ENCODE data around the gene DNM2. TPM values are rescaled to one million over a fixed set of nuclear protein-coding genes. Genes with fewer than 3 reads are reported as not detected.

Gene DNM2
- total and polyA plus RNA-seq, 9 of the 15 experiments (the other 6 are each of a cell fraction or from before 2014, with no cell fraction given), result 2.2 to 161 (median 72.6) TPM

DNA sequence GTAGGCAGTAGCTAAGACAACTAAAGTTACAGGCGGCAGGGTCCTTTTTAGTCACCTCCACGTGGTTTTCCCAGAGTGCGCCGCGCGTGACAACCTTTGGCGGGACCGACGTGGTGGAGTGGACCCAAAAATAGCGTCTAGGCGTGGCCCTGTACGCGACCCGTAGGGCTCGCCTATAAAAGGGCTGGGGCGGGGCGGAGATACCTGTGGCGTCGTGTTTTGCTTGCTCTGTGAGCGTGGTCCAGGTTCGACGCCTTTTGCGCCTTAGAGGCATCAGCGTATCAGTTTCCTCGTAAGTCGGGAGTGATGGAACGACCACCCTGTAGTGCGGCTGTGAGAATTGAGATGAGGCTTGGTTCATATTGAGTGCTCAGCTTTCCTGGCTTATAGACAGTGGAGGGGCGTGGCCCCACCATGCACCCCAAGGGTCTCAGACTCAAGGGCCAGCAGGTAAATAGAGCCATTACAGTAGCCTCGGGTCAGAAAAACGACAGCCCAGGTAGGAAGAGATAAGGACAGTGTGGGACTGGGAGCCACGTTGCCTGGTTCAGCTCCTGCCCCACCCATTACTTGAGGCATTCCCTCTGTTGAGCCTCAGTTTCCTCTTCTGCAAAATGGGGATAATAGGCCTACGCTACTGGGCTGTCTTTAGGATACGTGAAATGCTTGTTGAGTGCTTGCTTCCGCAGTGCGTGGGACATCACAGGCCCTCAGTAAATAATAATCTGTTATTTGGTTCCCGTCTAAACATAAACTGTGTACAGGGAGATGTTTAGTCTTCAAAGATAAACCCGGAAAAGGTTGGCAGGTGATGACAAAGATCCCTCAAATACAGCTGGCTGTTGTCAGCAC is 118.8 kb downstream of the DNM2 start (continued):
- peak; percentile 94 for TF ChIP-seq NR4A1 (CRISPR knock-in tag; IDR thresholded peaks at IDR 0.05)
- TF ChIP-seq NR4A1 (tag; IDR thresholded peaks at IDR 0.05), result peak; percentile 93
- 0 out of 2 replicates have a peak, but pooled peaks have one; percentile 60 for TF ChIP-seq ZNF140 (CRISPR knock-in tag; IDR thresholded peaks at IDR 0.05)
- TF ChIP-seq, protein P1, sequence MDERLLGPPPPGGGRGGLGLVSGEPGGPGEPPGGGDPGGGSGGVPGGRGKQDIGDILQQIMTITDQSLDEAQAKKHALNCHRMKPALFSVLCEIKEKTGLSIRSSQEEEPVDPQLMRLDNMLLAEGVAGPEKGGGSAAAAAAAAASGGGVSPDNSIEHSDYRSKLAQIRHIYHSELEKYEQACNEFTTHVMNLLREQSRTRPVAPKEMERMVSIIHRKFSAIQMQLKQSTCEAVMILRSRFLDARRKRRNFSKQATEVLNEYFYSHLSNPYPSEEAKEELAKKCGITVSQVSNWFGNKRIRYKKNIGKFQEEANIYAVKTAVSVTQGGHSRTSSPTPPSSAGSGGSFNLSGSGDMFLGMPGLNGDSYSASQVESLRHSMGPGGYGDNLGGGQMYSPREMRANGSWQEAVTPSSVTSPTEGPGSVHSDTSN (CRISPR knock-in tag; IDR thresholded peaks at IDR 0.05; ENCODE audit: low read depth), result no peak
- TF ChIP-seq, protein P1 (tag; conservative IDR thresholded peaks at IDR 0.05; ENCODE audit: low read depth), result no peak
- peak; percentile 70 for TF ChIP-seq JUND (IDR thresholded peaks at IDR 0.05; ENCODE audit: borderline replicate concordance, low read depth, low read length)
- TF ChIP-seq JUND (tag; IDR thresholded peaks at IDR 0.05; ENCODE audit: borderline replicate concordance, low read depth, low read length), result peak; percentile 64; the same call in 2 of the 3 replicates
- no peak for TF ChIP-seq ZNF408 (CRISPR knock-in tag; IDR thresholded peaks at IDR 0.05; ENCODE audit: low read depth)
- peak; percentile 77; the same call in 1 of the 2 replicates for TF ChIP-seq HLTF (IDR thresholded peaks at IDR 0.05)
- TF ChIP-seq, protein P2, sequence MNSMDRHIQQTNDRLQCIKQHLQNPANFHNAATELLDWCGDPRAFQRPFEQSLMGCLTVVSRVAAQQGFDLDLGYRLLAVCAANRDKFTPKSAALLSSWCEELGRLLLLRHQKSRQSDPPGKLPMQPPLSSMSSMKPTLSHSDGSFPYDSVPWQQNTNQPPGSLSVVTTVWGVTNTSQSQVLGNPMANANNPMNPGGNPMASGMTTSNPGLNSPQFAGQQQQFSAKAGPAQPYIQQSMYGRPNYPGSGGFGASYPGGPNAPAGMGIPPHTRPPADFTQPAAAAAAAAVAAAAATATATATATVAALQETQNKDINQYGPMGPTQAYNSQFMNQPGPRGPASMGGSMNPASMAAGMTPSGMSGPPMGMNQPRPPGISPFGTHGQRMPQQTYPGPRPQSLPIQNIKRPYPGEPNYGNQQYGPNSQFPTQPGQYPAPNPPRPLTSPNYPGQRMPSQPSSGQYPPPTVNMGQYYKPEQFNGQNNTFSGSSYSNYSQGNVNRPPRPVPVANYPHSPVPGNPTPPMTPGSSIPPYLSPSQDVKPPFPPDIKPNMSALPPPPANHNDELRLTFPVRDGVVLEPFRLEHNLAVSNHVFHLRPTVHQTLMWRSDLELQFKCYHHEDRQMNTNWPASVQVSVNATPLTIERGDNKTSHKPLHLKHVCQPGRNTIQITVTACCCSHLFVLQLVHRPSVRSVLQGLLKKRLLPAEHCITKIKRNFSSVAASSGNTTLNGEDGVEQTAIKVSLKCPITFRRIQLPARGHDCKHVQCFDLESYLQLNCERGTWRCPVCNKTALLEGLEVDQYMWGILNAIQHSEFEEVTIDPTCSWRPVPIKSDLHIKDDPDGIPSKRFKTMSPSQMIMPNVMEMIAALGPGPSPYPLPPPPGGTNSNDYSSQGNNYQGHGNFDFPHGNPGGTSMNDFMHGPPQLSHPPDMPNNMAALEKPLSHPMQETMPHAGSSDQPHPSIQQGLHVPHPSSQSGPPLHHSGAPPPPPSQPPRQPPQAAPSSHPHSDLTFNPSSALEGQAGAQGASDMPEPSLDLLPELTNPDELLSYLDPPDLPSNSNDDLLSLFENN (IDR thresholded peaks at IDR 0.05; ENCODE audit: low read depth in 2 of 2, low read length in 2 of 2), result peak in 1 of 2 experiments; percentile 50; a peak in 1 of 4 replicates
- TF ChIP-seq ZNF324 (CRISPR knock-in tag; IDR thresholded peaks at IDR 0.05), result no peak
- TF ChIP-seq FOSL1 (tag; conservative IDR thresholded peaks at IDR 0.05), result peak; percentile 83
- TF ChIP-seq ZNF431 (CRISPR knock-in tag; IDR thresholded peaks at IDR 0.05), result peak; percentile 93
- TF ChIP-seq, protein P3, sequence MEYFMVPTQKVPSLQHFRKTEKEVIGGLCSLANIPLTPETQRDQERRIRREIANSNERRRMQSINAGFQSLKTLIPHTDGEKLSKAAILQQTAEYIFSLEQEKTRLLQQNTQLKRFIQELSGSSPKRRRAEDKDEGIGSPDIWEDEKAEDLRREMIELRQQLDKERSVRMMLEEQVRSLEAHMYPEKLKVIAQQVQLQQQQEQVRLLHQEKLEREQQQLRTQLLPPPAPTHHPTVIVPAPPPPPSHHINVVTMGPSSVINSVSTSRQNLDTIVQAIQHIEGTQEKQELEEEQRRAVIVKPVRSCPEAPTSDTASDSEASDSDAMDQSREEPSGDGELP (CRISPR knock-in tag; IDR thresholded peaks at IDR 0.05; ENCODE audit: borderline replicate concordance), result peak; percentile 95
- peak; percentile 67 for TF ChIP-seq MXI1 (IDR thresholded peaks at IDR 0.05; ENCODE audit: low read depth, low read length)
- no peak for TF ChIP-seq HDAC6 (IDR thresholded peaks at IDR 0.05; ENCODE audit: low read depth, low read length)
- peak; percentile 4; the same call in 1 of the 2 replicates for TF ChIP-seq ZKSCAN1 (IDR thresholded peaks at IDR 0.05; ENCODE audit: low read depth, low read length)
- TF ChIP-seq RNF2 (IDR thresholded peaks at IDR 0.05), result peak; percentile 96
- no peak for TF ChIP-seq HEY1 (CRISPR knock-in tag; IDR thresholded peaks at IDR 0.05; ENCODE audit: borderline replicate concordance)
- TF ChIP-seq ZNF121 (CRISPR knock-in tag; conservative IDR thresholded peaks at IDR 0.05), result peak; percentile 26; the same call in 1 of the 2 replicates
- TF ChIP-seq ZFX (CRISPR knock-in tag; IDR thresholded peaks at IDR 0.05), result peak; percentile 89
